ENCODE measurements around the gene UNC5A. TPM values are rescaled to one million over a fixed set of nuclear protein-coding genes. Genes with fewer than 3 reads are reported as not detected.
A peak's percentile ranks its signal among the peaks of the same experiment; 100 is the strongest.

UNC5A gene
- total and polyA plus RNA-seq, 9 of the 15 experiments (the other 6 are each of a cell fraction or from before 2014, with no cell fraction given): not detected

DNA sequence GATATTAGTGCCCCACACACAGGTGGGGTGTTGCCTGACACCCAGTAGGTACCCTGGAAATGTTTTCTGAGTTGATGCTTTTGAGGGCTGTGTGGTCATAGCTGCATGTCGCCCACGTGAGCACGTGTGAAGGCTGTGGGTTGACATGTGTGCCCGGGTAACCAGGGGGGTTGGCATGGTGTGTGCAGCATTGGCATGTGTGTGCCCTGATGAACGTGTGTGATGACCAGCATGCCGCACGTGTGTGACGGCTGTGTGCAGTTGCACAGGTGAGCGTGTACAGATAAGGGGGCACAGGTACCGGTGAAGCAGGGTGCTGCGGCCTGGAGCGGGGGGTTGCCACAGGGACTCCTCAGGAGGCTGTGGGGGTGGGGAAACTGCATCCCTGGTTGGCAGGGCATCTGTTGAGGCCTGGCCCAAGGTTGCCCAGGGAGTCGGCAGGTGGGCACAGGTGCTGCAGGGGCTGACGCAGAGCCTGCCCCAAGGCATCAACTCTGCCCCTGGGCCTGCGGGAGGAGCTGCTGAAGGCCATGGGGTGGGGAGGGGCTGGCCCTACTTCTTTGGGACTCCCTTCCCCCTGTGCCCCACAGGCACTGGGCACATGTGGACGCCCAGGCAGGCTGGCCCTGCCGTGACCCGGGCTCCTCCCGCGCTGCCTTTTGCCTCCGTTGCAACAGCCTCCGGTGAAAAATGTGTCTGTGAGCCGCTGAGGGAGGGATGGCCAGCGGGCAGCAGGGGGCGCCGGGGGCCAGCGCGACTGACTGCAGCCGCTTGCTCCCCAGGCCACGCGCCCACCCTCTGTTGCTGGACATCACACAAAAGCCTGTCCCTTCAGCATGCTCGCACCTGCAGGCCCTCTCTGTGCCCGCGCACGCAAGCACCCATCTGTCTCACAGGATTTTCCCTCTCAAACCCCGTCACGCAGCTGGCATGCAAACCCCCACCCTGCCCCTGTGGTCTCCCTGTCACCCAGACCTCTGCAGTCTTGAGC is 2.2 kb downstream of the UNC5A start:
- Histone ChIP-seq H3K9ac (ENCODE audit: insufficient read depth in 1 of 2, low read depth in 2 of 2, low read length in 2 of 2) (peak overlapping the region in 1 of 2 experiments; percentile 9; a peak in 1 of 4 replicates), H3K36me3 (ENCODE audit: control insufficient read depth, insufficient read depth, low read length) (no peaks in the 10 kb centered on the region), H3K79me2 (ENCODE audit: control insufficient read depth, insufficient read depth, low read length) (no peaks in the 10 kb centered on the region), H3K9me1 (ENCODE audit: control insufficient read depth, insufficient read depth, low read length) (no peaks in the 10 kb centered on the region), H3K4me2 (ENCODE audit: insufficient read depth, low read length) (no peak overlapping the region), H4K20me1 (replicated peaks; ENCODE audit: control insufficient read depth, insufficient read depth, low read length) (peaks cover 33% of the 10 kb centered on the region), H2AFZ (ENCODE audit: low read depth, low read length) (no peak overlapping the region), H3K9me3 (replicated peaks; ENCODE audit: control insufficient read depth, insufficient read depth, low read depth, low read length) (no peaks in the 10 kb centered on the region), H3K4me3 (no peak overlapping the region), H3K4me1 (replicated peaks in 1 of 2; ENCODE audit: control insufficient read depth in 2 of 2, insufficient read depth in 2 of 2, low read length in 2 of 2) (peaks cover 0 to 37% of the 10 kb centered on the region in 2 experiments; a peak in 2 of 5 replicates), H3K27ac (ENCODE audit: extremely low read depth, low read depth, low read length) (no peak overlapping the region), H3K27me3 (ENCODE audit: control insufficient read depth in 2 of 2, insufficient read depth in 2 of 2, low read length in 2 of 2) (peaks cover 35 to 84% of the 10 kb centered on the region in 2 experiments; a peak in 4 of 5 replicates)
- POLR2A ChIA-PET: interaction anchor here (0.6 kb wide), 3 partner anchors 47 to 1204 kb away, joined by 3 read pairs; no protein-coding TSS in a partner anchor
- in situ Hi-C loops (cut with MboI) (no loop called here), intact Hi-C loops (cut with micrococcal nuclease) (loop anchor here (2.0 kb wide), 1 partner anchor 146 kb away; no protein-coding TSS in a partner anchor)
- CTCF ChIA-PET (ENCODE audit: low intra/inter-chr PET ratio): interaction anchor here (1.1 kb wide), 1 partner anchor 147 kb away, joined by 3 read pairs; no protein-coding TSS in a partner anchor
- FAIRE-seq: no peak
- ATAC-seq: peak; percentile 89
- peak; percentile 60 to 76 (median 62) for DNase-seq (ENCODE audit: extremely low read depth in 1 of 4, low spot score in 3 of 4)
- WGBS (ENCODE audit: insufficient coverage, low coverage, missing lambda C conversion rate): 8% methylated on average over 32 of the region's 37 CpGs
- BruUV-seq (replicated peaks): no TSS peak
- TF ChIP-seq FOXM1 (IDR thresholded peaks at IDR 0.05; ENCODE audit: low read depth): no peak
- no peak for TF ChIP-seq FOXM1 (CRISPR knock-in tag; IDR thresholded peaks at IDR 0.05; ENCODE audit: low read depth)
- TF ChIP-seq ELF4 (CRISPR knock-in tag; IDR thresholded peaks at IDR 0.05): no peak
- TF ChIP-seq MAX (CRISPR knock-in tag; IDR thresholded peaks at IDR 0.05): 0 out of 2 replicates have a peak, but pooled peaks have one; percentile 35
- TF ChIP-seq, protein P1, sequence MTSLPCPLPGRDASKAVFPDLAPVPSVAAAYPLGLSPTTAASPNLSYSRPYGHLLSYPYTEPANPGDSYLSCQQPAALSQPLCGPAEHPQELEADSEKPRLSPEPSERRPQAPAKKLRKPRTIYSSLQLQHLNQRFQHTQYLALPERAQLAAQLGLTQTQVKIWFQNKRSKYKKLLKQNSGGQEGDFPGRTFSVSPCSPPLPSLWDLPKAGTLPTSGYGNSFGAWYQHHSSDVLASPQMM (CRISPR knock-in tag; IDR thresholded peaks at IDR 0.05): no peak
- TF ChIP-seq ETS2 (tag; IDR thresholded peaks at IDR 0.05; ENCODE audit: borderline replicate concordance, poor library complexity, severe bottlenecking): no peak
- no peak for TF ChIP-seq CBX3 (IDR thresholded peaks at IDR 0.05; ENCODE audit: borderline replicate concordance in 1 of 2, low read length in 2 of 2)
- no peak for TF ChIP-seq BCL6 (CRISPR knock-in tag; IDR thresholded peaks at IDR 0.05)
- no peak for TF ChIP-seq PHB2 (IDR thresholded peaks at IDR 0.05; ENCODE audit: low read depth)
- 0 out of 2 replicates have a peak, but pooled peaks have one; percentile 14 for TF ChIP-seq CEBPB (tag; IDR thresholded peaks at IDR 0.05)
- peak in 1 of 2 experiments; percentile 78; a peak in 3 of 4 replicates for TF ChIP-seq RAD21 (CRISPR knock-in tag; conservative IDR thresholded peaks at IDR 0.05 in 1 of 2, IDR thresholded peaks at IDR 0.05 in 1 of 2)
- peak; percentile 29 for TF ChIP-seq CTCFL (IDR thresholded peaks at IDR 0.05; ENCODE audit: borderline replicate concordance, insufficient read depth, low read depth, low read length, poor library complexity, severe bottlenecking)
- TF ChIP-seq ZNF184 (CRISPR knock-in tag; IDR thresholded peaks at IDR 0.05): no peak
- peak; percentile 51 for TF ChIP-seq PCBP1 (IDR thresholded peaks at IDR 0.05; ENCODE audit: low read depth, low read length, poor library complexity, severe bottlenecking)
- TF ChIP-seq CEBPG (CRISPR knock-in tag; IDR thresholded peaks at IDR 0.05): peak; percentile 12; the same call in 1 of the 2 replicates
- TF ChIP-seq CEBPG (tag; conservative IDR thresholded peaks at IDR 0.05 in 1 of 2, IDR thresholded peaks at IDR 0.05 in 1 of 2): no peak
- TF ChIP-seq SREBF1 (IDR thresholded peaks at IDR 0.05; ENCODE audit: borderline replicate concordance, low read depth, low read length): no peak
- peak; percentile 57; the same call in 1 of the 2 replicates for TF ChIP-seq STAG1 (CRISPR knock-in tag; IDR thresholded peaks at IDR 0.05; ENCODE audit: borderline replicate concordance)
